Mucosa of rectum (tissue), 2 donors: ENCODE results near the gene ZNF605.
"Not testable (repeated sequence)": the region's sequence is repeated elsewhere in the genome, so short reads cannot be mapped to it uniquely, and the experiment has no call there.

ENCODE experiments used
- H3K27ac ChIP-seq, 2 donors: one replicate each; pipeline ENCODE4 v1.7.0; 2013; ENCODE audit warnings: inconsistent platforms in 2 of 2, low read depth in 2 of 2, low read length in 2 of 2
- H3K27me3 ChIP-seq, 2 donors: one replicate each; pipeline ENCODE4 v1.7.0; 2013; ENCODE audit warnings: low read length in 2 of 2; ENCODE audit not compliant: control insufficient read depth in 2 of 2, insufficient read depth in 2 of 2
- H3K36me3 ChIP-seq, 2 donors: one replicate each; pipeline ENCODE4 v1.7.0; 2013; ENCODE audit warnings: low read length in 2 of 2; ENCODE audit not compliant: control insufficient read depth in 2 of 2, insufficient read depth in 2 of 2
- H3K4me1 ChIP-seq, 2 donors: one replicate each; pipeline ENCODE4 v1.7.0; 2013; ENCODE audit warnings: low read length in 2 of 2, mild to moderate bottlenecking in 1 of 2; ENCODE audit not compliant: control insufficient read depth in 2 of 2, insufficient read depth in 2 of 2
- H3K4me3 ChIP-seq, 2 donors: one replicate each; pipeline ENCODE4 v1.7.0; 2013; ENCODE audit warnings: low read length in 2 of 2
- H3K9ac ChIP-seq, 2 donors: one replicate each; pipeline ENCODE4 v1.7.0; 2013; ENCODE audit warnings: low read length in 2 of 2, low read depth in 1 of 2, mild to moderate bottlenecking in 1 of 2
- H3K9me3 ChIP-seq, 2 donors: one replicate each; pipeline ENCODE4 v1.7.0; 2013; ENCODE audit warnings: low read length in 2 of 2; ENCODE audit not compliant: control insufficient read depth in 2 of 2
- donor health status: healthy.
- donor health status: Normal muscosa, but diverticular disease.

The ZNF605 gene

DNA sequence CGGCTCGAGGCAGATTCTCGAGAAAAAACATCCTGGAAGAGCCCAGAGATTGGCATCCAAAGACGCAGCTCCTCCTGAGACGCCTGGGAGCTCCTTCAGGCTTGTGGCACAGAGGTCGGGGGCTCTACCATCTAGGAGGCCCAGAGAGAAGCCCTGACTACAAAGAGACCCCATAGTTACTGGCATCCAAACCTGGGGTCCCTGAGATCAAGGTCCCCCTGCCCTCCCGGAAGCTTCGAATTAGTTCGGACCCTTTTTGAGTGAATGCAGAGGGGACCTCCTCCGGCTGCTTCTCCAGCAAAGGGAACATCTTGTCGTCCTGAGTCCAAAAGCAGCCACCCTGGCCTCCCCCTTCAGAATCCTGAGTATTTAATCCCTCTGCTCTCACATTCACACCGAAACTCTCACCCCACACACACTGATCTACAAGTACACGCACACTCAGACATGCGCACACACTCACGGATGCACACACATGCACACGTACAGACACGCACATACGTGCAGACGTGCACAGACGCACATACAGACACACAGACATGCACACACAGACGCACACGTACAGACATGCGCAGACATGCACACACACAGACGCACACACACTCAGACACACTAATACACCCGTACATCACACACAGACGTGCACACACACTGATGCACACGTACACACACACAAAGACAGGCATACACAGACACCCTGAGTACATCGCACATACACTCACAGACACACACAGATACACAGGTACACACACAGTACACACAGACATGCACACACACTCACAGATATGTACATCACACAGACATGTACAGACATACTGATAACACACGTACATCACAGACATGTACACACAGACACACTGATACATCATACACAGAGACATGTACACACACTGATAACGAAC lies 5.9 kb downstream of the ZNF605 start:
- Histone ChIP-seq H3K4me3 (peak overlapping the region; percentile 20 to 21), H3K4me1 (peaks cover 3 to 6% of the 10 kb centered on the region in 2 donors), H3K27me3 (no peaks in the 10 kb centered on the region), H3K27ac (no peak overlapping the region), H3K36me3 (peaks cover 39 to 43% of the 10 kb centered on the region in 2 donors), H3K9ac (no peak overlapping the region), H3K9me3 (peaks cover 41 to 55% of the 10 kb centered on the region in 2 donors)

DNA sequence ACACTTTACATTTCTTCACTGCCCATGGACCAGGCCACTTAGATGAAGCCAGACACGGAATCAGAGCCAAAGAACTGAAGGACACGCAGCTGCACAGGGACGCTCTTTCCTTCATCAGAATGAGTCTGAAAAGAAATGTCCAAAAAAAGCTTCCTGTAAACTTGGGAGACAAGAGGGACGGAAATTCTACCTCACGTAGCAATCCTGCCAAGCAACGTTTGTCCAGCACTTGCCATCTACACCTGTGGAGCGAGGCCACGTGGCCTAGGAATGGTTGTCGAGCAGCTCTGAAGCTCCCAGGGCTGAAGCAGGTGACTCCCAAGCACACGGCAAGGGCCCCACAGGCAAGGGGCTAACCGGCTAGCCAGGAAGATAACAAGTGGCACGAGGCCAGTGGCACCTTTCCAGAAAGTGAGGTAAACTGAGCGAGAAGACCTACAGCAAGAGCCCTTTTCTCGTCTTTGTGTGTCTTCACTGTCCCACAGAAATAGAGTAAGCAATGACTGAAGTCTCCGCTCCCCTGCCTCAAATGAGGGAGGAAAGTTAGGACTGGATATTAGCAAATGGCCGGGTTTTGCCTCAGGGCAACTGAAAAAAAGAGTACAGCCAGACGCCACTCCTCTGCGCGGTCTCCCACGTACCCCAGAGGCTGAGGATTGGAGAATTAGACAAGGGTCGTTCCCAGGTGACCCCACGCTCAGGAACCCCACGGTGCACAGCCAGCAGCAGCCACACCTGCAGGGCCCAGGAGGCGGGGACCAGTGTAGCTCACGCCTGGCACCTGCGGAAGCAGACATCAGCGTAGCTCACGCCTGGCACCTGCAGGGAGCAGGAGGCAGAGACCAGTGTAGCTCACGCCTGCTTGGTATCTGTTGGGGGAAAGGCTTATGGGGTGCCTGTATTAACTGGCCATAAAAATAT lies 7.7 kb downstream of the ZNF605 start:
- Histone ChIP-seq H3K4me3 (no peak overlapping the region), H3K9ac (no peak overlapping the region), H3K36me3 (peaks cover 56 to 60% of the 10 kb centered on the region in 2 donors), H3K9me3 (peaks cover 47 to 64% of the 10 kb centered on the region in 2 donors), H3K4me1 (no peaks in the 10 kb centered on the region), H3K27ac (no peak overlapping the region), H3K27me3 (no peaks in the 10 kb centered on the region)

DNA sequence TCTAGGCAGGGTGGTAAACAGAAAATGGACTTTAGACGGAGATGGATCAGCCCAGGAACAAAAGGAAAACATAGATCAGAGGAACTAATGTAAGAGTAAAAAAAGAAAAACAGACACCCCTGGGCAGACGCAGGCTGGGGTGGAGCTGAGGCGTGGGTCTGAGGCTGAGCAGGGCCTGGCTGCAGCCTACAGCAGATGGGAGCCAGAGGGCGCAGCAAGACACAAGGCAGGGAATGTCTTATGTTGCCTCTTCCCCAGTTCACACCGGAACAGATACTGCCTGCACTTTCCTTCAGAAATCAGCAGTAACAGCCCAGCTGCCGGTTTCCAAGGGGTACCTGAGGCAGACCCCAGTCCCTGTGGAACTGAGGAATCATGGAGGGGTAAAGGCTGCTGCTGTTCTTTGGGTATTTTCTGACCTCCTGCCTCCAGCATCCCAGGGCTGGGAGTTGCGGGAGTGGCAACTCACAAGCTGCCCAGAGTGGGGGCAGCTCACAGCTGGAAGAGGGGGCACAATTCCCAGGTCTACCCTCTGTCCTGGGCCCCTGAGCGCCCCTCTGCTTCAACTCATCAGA lies 9.8 kb downstream of the ZNF605 start:
- Histone ChIP-seq H3K4me3 (no peak overlapping the region), H3K9me3 (peaks cover 57 to 75% of the 10 kb centered on the region in 2 donors)

DNA sequence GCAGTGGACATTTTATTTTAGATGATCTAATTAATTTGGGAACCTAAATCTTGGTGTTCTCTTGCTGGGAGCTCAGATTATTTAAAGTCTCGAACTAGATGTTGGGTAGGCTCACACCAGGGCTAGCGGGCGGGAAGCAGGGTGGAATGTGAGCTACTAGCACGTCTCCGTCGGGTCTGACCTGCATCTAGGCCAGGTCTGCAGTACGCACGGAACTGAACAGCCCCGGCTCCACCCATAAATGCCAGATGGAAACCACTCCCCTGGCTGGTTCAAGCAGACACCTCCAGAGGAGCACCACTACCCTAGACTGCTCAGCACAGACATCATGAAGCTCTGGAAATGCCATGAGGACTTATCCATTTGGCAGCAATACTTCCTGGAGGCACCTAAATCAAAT lies 10.3 kb downstream of the ZNF605 start:
- H3K36me3 ChIP-seq, result peaks cover 71 to 76% of the 10 kb centered on the region in 2 donors
- no peak overlapping the region for H3K27ac ChIP-seq
- H3K9ac ChIP-seq, result no peak overlapping the region
- H3K27me3 ChIP-seq, result no peaks in the 10 kb centered on the region
- no peak overlapping the region for H3K4me3 ChIP-seq
- H3K4me1 ChIP-seq, result no peaks in the 10 kb centered on the region
- H3K9me3 ChIP-seq, result peaks cover 57 to 75% of the 10 kb centered on the region in 2 donors

More for the DNA sequence above, 9.8 kb downstream of the ZNF605 start:
- no peak overlapping the region for H3K27ac ChIP-seq
- no peaks in the 10 kb centered on the region for H3K4me1 ChIP-seq
- H3K9ac ChIP-seq, result no peak overlapping the region
- no peaks in the 10 kb centered on the region for H3K27me3 ChIP-seq
- peaks cover 69 to 74% of the 10 kb centered on the region in 2 donors for H3K36me3 ChIP-seq

DNA sequence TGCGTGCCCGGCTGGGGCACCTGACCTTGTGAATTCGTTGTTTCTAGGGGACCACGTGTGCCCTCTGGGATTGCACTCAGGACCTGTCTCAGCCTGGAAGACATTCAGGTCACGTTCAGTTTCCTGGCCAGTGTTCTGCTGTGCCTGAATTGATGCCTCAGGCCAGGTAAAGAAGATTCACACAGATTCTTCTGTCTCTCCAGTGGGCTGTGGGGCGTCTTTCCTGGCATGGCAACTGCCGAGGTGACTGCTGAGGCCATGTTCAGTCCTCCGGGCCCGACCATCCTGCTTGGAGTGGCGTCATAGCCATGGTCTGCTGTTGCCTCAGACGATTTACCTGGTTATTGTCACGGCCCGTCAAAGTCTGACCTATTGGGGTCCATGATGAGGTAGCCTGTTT lies 13.5 kb downstream of the ZNF605 start:
- Histone ChIP-seq H3K27me3 (no peaks in the 10 kb centered on the region), H3K4me3 (no peak overlapping the region), H3K9me3 (peaks cover 40 to 53% of the 10 kb centered on the region in 2 donors), H3K27ac (no peak overlapping the region), H3K4me1 (no peaks in the 10 kb centered on the region), H3K9ac (no peak overlapping the region), H3K36me3 (peaks cover 45 to 53% of the 10 kb centered on the region in 2 donors)

DNA sequence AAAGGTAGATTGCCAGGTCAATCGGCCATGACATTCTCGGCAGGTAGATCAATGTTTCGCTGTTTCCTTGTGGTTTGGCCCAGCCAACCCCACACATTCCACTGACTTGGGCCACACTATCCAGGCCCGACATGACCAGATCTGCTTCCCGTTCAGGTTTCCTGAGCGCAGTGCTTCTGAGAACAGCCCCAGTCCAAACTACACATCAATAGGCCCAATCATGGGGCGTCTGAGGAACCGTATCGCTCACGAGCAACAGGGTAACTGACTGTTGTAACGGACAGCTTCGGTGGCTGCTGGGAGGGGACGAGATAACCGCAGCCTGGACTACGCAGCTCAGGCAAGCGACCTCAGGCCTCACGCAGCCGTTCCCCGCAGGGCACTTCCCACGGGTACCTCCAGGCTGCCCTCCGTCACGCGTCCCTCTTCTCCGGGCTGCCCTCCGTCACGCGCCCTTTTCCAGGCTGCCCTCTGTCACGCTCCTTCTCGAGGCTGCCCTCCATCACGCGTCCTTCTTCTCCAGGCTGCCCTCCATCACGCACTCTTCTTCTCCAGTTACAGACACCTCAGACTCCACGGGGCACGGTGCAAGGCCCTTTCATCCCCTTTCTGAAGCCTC lies 14.7 kb downstream of the ZNF605 start:
- Histone ChIP-seq H3K36me3 (peaks cover 45 to 52% of the 10 kb centered on the region in 2 donors), H3K9ac (no peak overlapping the region), H3K4me1 (no peaks in the 10 kb centered on the region), H3K27me3 (no peaks in the 10 kb centered on the region), H3K4me3 (no peak overlapping the region), H3K9me3 (peaks cover 40 to 49% of the 10 kb centered on the region in 2 donors), H3K27ac (no peak overlapping the region)

DNA sequence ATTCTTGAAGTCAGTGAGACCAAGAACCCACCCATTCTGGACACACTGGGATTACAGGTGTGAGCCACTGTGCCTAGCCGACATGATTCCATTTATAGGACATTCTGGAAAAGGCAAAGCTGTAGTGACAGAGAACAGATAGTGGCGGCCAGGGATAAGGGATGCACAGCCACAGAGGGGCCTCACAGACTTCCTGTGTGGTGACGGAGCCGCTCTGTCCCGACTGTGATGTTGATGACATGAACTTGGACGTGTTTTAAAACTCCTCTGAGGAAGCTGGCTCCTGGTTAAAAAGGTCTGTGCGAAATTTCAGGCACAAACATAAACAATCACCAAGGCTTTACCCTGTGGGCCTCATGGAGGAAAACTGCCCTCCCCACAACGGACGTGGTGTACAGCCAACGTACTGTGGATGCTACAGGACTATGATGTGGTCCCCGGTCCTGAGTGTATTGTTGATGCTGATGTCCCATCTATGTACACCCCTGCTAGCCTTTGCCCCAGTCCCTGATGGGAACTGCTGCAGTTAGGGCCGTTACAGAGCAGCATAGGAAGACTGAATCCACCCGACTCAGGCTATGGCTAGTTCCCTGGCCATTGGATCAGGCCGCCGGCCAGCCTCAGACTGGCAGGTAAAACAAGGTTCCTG lies 15.9 kb downstream of the ZNF605 start:
- no peak overlapping the region for H3K4me3 ChIP-seq
- H3K4me1 ChIP-seq, result no peaks in the 10 kb centered on the region
- no peak overlapping the region for H3K27ac ChIP-seq
- H3K36me3 ChIP-seq, result peaks cover 38 to 41% of the 10 kb centered on the region in 2 donors
- H3K9me3 ChIP-seq, result peaks cover 38 to 40% of the 10 kb centered on the region in 2 donors
- H3K9ac ChIP-seq, result no peak overlapping the region
- no peaks in the 10 kb centered on the region for H3K27me3 ChIP-seq

DNA sequence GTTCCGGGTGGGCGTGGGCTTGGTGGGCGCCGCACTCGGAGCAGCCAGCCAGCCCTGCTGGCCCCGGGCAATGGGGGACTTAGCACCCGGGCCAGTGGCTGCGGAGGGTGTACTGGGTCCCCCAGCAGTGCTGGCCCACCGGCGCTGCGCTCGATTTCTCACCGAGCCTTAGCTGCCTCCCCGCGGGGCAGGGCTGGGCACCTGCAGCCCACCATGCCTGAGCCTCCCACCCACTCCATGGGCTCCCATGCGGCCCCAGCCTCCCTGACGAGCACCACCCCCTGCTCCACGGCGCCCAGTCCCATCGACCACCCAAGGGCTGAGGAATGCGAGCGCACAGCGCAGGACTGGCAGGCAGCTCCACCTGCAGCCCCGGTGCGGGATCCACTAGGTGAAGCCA lies 17.3 kb downstream of the ZNF605 start:
- peaks cover 25 to 27% of the 10 kb centered on the region in 2 donors for H3K36me3 ChIP-seq
- H3K4me1 ChIP-seq, H3K4me3 ChIP-seq, H3K9ac ChIP-seq, H3K27ac ChIP-seq, H3K27me3 ChIP-seq: not testable (repeated sequence)
- peaks cover 33 to 36% of the 10 kb centered on the region in 2 donors for H3K9me3 ChIP-seq

DNA sequence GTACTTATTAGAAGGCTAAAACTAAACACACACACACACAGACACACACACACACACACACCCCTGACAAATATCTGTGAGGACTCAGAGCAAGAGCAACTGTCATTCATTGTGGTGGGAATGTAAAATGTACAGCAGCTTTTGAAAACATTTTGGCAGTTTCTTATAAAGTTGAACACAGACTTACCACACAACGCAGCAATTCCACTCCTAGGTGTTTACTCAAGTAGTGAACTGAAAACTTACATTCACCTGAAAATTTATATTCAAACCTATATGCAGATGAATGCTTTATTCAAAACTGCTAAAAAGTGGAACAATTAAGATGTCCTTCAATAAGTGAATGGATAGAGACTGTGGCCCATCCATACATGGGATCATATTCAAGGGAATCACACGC lies 18.6 kb downstream of the ZNF605 start:
- H3K9me3 ChIP-seq, result peaks cover 37% of the 10 kb centered on the region in 2 donors
- H3K27ac ChIP-seq, result no peak overlapping the region
- no peak overlapping the region for H3K4me3 ChIP-seq
- H3K9ac ChIP-seq, result no peak overlapping the region
- H3K4me1 ChIP-seq, result no peaks in the 10 kb centered on the region
- H3K27me3 ChIP-seq, result no peaks in the 10 kb centered on the region
- peaks cover 17% of the 10 kb centered on the region in 2 donors for H3K36me3 ChIP-seq
